Activated CD4-positive, alpha-beta T cell treated with anti-CD3 and anti-CD28 coated beads for 4 hours (primary cell): ENCODE results near the gene RGPD3.
"Not testable (repeated sequence)": the region's sequence is repeated elsewhere in the genome, so short reads cannot be mapped to it uniquely, and the experiment has no call there.

Experiments
- DNase-seq, 2 donors: peaks; one replicate each; pipeline ENCODE4 v3.0.0-alpha.2; 2020

Gene RGPD3

GRCh38 chr2:106468107-106468506 is at the start of gene RGPD3:
TSS of gene RGPD3 (minus strand) at chr2:106468413. CDS start at chr2:106468288, 125 bp downstream.
- DNase-seq, result not testable (repeated sequence)

- no peak for DNase-seq
Observed at GRCh38 chr2:106517329-106517728, 49.1 kb upstream of the RGPD3 start.

- DNase-seq, result no peak
Observed at GRCh38 chr2:106516864-106517263, 48.7 kb upstream of the RGPD3 start.

- DNase-seq, result no peak
Observed at GRCh38 chr2:106516436-106516835, 48.2 kb upstream of the RGPD3 start.

GRCh38 chr2:106514827-106515226 is 46.6 kb upstream of the RGPD3 start:
- not testable (repeated sequence) for DNase-seq

- DNase-seq, result not testable (repeated sequence)
Observed at GRCh38 chr2:106513391-106513790, 45.2 kb upstream of the RGPD3 start.

GRCh38 chr2:106511934-106512333 is 43.7 kb upstream of the RGPD3 start:
- DNase-seq, result not testable (repeated sequence)

DNA sequence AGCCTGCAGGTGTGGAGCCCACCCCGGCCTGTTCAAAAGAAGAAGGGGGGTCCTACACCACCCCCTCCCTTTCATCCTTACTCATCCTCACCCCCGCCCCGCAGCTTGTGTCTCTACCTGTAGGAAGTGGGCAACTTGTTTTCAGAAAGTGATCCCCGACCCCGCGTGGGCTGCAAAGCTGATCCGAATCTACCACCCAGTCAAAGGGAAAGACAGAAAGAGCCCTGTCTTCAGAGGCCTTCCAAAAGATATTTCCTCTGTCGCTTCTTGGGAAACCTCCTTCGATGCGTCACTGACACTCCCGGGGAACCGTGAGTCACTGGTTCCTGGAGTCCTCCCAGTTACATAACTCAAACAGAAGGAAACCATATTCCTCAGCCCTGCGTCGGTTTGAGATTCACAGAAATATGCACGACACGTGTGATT is 43.3 kb upstream of the RGPD3 start:
- peak; percentile 41 to 45 for DNase-seq

DNA sequence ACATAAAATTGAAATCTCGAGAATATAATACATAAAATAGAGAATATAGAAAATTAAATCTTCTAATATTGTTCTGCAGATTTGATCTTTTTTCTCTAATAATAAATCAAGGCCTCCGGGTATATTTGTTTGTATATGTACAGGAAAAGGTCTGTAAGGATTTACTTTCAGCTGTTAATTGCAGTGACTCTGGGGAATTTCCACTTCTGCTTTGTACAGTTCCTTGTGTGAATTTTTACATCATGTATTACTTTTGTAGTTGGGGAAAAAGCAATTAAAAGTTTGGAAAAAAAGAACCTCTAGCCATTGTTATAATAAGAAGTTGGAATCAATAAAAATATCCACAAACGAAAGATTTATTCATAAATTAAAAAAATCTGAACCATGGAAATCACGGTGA is 42.6 kb upstream of the RGPD3 start:
- DNase-seq, result not testable (repeated sequence)

DNA sequence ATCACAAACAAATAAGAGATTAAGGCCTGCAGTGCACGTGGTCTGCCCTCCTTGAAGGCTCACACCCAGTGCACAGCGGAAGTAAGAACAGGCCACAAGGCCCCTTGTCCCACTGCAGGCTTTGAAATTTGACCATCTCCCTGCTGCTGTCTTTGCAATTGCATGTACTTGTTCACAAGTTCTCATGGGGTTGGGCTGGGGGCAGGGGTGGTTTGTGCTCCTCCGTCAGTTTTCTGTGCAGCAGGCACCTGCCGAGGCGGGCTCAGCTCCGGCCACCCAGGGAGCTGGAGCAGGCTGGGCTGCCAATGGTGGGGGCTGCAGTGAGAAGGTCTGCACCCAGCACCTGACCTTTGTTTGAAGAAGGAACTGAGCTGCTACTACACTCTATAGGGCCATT is 41.2 kb upstream of the RGPD3 start:
- DNase-seq, result not testable (repeated sequence)

GRCh38 chr2:106508660-106509373 is 40.6 kb upstream of the RGPD3 start:
- not testable (repeated sequence) for DNase-seq

DNA sequence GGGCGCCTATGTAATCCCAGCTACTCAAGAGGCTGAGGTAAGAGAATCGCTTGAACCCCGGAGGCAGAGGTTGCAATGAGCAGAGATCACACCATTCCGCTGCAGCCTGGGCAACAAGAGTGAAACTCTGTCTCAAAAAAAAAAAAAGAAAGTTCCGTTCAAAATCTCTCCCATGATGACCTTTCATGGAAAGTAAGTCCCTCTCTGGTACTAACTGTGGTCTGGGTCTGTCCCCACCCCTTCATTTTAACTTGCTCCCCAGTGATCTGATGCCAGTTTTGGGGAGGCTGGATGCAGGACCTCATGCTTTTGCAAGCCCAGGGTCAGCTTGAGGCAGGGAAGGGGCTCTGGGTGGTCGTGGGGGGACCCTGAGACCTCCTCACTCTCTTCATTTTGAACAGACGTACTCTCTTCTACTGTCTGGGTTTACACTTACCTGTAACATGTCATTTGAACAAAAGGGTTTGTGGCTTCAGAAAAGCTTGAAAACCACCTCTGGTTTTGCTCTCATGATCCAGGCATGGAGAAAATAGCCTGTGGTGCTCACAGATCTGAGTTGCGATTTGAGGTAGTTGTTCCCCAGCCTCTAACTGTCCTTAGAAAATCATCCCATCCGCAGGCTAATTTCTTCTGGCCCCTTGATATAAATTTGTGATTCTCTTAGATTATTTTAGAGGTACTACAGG is 37.9 kb upstream of the RGPD3 start:
- not testable (repeated sequence) for DNase-seq

DNA sequence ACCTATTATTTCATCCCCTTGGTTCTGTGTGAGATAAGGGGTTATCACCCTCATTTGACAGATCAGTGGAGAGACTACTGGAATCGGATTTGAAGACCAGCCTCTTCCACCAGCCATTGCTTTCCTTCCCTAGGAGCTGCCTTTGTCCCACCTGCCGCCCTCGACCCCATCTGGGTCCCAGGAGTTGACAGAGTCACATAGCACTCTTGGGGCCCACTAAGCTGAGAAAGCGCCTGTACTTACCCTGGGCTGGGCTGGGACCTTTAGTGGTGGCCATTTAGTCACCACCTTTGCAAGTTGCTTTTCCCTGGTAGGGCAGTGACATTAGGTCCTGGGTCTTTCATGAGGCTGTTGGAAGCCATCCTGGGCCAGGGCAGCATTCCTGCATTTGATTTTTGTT is 36.6 kb upstream of the RGPD3 start:
- not testable (repeated sequence) for DNase-seq

DNA sequence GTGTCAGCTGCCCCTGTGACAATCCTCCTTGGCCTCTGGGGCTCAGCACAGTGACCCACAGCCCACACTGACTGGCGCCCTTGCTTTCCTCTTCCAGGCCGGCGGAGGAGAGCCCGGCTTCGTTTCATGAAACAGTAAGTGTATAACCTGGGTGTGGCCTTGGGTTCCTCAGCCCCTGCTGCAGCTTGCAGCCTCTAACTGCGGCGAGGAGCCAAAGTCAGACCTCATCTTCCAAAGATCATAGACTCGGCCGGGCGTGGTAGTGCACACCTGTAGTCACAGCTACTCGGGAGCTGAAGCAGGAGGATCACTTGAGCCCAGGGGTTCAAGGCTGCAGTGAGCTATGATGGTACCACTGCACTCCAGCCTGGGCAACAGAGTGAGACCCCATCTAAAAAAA is 36.0 kb upstream of the RGPD3 start:
- DNase-seq, result not testable (repeated sequence)

GRCh38 chr2:106502351-106502750 is 34.1 kb upstream of the RGPD3 start:
- not testable (repeated sequence) for DNase-seq

GRCh38 chr2:106500350-106500749 is 32.1 kb upstream of the RGPD3 start:
- not testable (repeated sequence) for DNase-seq

GRCh38 chr2:106498549-106498948 is 30.3 kb upstream of the RGPD3 start:
- DNase-seq, result not testable (repeated sequence)

GRCh38 chr2:106492913-106493312 is 24.7 kb upstream of the RGPD3 start:
- not testable (repeated sequence) for DNase-seq

DNA sequence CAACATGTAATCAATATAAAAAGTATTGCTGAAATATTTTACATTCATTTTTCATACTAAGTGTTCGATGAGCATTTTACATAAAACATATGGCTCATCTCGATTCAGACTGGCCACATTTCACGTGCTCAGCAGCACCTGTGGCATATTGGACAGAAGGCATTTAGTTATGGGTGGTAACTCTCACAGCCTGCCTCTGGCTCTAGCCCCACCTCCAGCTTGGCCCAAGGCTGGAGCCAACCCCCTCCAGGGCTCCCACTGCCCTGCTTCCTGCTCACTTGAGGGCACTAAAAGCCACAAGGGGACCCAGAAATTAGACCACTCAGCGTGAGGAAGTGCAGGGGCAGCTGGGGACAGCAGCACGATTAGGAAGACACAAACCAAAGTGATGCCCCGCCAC is 24.2 kb upstream of the RGPD3 start:
- not testable (repeated sequence) for DNase-seq

- not testable (repeated sequence) for DNase-seq
Observed at GRCh38 chr2:106489701-106490100, 21.5 kb upstream of the RGPD3 start.

DNA sequence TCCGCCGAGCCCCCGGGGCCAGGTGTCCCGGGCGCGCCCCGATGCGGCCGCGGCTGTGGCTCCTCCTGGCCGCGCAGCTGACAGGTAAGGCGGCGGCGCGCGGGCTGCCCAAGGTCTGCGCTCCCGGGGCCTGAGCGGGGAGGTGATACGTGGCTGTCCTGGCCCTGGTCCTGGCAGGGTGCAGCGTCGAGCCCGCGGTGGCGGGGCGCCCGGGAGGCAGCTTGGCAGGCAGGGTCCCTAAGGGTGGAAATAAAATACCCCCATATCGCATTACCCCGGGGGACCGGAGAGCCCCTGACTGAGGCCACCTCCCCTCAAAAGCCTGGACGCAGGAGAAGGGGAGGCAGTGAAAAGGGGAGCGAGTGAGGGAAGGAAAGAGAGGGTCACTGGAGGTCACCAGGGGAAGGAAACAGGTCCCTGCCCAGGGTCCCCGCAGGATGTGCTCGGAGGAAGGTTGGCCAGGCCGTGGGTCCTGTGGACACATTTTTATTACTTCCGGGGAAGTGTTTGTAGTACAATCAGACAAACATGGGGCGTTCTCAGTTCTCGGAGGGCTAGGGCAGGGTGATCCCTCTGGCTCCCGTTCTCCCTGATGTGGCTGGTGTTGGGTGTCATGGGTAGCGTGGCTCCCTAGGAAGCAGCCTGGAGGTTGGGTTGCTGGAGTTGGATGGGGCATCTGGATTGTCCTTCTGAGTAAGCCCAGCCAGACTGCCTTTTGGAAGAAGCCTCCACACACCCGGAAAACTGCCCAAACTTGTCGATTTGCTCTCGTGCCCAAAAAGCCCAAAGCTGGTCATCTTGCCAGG is 19.4 kb upstream of the RGPD3 start:
- DNase-seq, result not testable (repeated sequence)

- DNase-seq, result not testable (repeated sequence)
Observed at GRCh38 chr2:106486551-106487385, 18.6 kb upstream of the RGPD3 start, which contains the start of gene CD8B2. TSS of gene CD8B2 (plus strand) at chr2:106487364. CDS start at chr2:106487427, 63 bp downstream.
